ENCODE data around the gene ZIK1.

ZIK1 gene

DNA sequence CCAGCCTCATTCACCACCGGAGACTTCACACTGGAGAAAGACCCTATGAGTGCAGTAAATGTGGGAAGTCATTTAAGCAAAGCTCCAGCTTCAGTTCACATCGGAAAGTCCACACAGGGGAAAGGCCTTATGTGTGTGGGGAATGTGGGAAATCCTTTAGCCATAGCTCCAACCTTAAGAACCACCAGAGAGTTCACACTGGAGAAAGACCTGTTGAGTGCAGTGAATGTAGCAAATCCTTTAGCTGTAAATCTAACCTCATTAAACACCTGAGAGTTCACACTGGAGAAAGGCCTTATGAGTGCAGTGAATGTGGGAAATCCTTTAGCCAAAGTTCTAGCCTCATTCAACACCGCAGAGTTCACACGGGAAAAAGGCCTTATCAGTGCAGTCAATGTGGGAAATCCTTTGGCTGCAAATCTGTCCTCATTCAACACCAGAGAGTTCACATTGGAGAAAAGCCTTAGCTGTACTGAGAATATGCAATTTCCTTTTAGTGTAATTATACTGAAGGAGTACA, 57.8 kb downstream of the ZIK1 start:
- Mint-ChIP-seq H3K9me3 (peaks cover 35% of the 10 kb centered on the region), H3K4me1 (no peaks in the 10 kb centered on the region), H3K4me3 (no peak overlapping the region), H3K27ac (no peak overlapping the region), H3K36me3 (peaks cover 56% of the 10 kb centered on the region)
- ATAC-seq (no peak), DNase-seq (ENCODE audit: low spot score in 2 of 2) (no peak)

DNA sequence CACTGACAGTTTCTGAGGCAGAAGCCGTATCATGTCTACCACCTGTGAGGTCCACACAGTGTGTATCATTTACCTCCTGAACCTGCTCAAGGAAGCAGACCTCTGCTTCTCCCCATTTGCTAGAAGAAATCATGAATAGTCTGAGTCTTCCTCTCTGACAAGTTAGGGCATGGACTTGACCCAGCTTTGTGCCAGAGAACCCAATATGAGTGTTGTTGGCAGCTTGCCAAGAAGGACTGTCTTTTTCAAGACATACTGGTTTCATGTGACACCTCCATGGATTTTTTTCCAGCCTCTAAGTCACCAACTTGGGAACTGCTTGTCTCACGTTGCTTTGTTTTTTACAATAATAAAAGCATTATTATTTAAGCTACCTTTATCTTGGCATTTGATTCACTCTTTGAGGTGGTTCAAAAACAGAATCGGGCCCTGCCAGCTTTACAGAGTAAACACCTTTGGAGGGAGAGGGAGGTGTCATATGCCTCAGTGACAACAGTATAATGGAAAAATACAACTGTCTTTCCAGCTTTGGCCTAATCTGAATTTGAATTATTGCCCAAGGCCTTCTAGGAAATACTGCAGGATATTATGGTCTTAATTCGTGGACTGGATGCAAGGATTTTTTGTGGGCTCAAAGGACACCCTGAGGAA, 58.6 kb downstream of the ZIK1 start:
- no peak overlapping the region for H3K4me3 Mint-ChIP-seq
- ATAC-seq (no peak), DNase-seq (ENCODE audit: low spot score in 2 of 2) (no peak)
- no peak overlapping the region for H3K27ac Mint-ChIP-seq
- H3K9me3 Mint-ChIP-seq = peaks cover 31% of the 10 kb centered on the region
- H3K4me1 Mint-ChIP-seq = no peaks in the 10 kb centered on the region
- peaks cover 48% of the 10 kb centered on the region for H3K36me3 Mint-ChIP-seq
